HFFc6 (cell line): ENCODE results near the gene PIAS2. TPM values are rescaled to one million over a fixed set of nuclear protein-coding genes. Genes with fewer than 3 reads are reported as not detected.

Source experiments
- DNase-seq: peaks from one replicate; pipeline ENCODE4 v3.0.0-alpha.2; 2018
- H3K27ac Mint-ChIP-seq: 2 replicates; pipeline ENCODE4 v1.8.0; 2020; ENCODE audit warnings: mild to moderate bottlenecking, mixed read lengths
- H3K27me3 Mint-ChIP-seq: 2 replicates; pipeline ENCODE4 v1.8.0; 2021; ENCODE audit warnings: mild to moderate bottlenecking, moderate library complexity, mixed read lengths; ENCODE audit not compliant: insufficient read depth
- H3K36me3 Mint-ChIP-seq: 2 replicates; pipeline ENCODE4 v1.8.0; 2021; ENCODE audit warnings: low read depth, mixed read lengths
- H3K4me1 Mint-ChIP-seq: 2 replicates; pipeline ENCODE4 v1.8.0; 2020; ENCODE audit warnings: low read depth, mixed read lengths
- H3K4me3 Mint-ChIP-seq: 2 replicates; pipeline ENCODE4 v1.8.0; 2020; ENCODE audit warnings: mild to moderate bottlenecking, moderate library complexity, mixed read lengths
- H3K9me3 Mint-ChIP-seq: 2 replicates; pipeline ENCODE4 v1.8.0; 2020; ENCODE audit warnings: mild to moderate bottlenecking, mixed read lengths
- total RNA-seq, 6 experiments: library from RNA; stranded (reverse); fragmentation: NEBNext Ultra II Directional; extraction: Animal tissue kit (Norgen Biotek cat#: 25700); gene quantifications; 2 replicates in 1 of 6; 3 replicates in 5 of 6; pipeline ENCODE4 v1.2.3, GENCODE V29; 2021
- TF ChIP-seq, protein P1 (sequence below): fragments of 200-600 bp; sonication (generic); IDR thresholded peaks from 2 replicates; pipeline ENCODE4 v1.5.0; 2021; ENCODE audit warnings: antibody characterized with exemption, mild to moderate bottlenecking

PIAS2 gene
- total RNA-seq, 6 experiments from 2014 or later = 23.2 to 26.2 (median 23.9) TPM

DNA sequence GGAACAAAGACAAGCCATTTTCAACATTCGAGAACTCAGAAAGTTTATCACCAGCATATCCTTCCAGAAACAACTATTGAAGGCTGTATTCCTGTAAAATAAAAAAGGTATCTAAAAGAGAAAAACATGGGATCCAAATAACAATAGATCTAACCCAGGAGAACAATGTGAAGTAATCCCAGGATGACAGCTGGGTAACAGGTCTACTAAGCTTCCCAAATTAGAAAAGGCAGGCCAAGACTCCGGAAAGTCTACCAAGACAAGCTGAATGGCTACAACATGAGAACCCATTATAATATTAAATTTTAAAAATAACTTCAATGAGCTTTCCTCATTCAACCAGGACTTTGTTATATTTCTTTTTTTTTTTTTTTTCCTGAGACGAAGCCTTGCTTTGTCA lies 6.5 kb downstream of the PIAS2 start:
- TF ChIP-seq, protein P1, sequence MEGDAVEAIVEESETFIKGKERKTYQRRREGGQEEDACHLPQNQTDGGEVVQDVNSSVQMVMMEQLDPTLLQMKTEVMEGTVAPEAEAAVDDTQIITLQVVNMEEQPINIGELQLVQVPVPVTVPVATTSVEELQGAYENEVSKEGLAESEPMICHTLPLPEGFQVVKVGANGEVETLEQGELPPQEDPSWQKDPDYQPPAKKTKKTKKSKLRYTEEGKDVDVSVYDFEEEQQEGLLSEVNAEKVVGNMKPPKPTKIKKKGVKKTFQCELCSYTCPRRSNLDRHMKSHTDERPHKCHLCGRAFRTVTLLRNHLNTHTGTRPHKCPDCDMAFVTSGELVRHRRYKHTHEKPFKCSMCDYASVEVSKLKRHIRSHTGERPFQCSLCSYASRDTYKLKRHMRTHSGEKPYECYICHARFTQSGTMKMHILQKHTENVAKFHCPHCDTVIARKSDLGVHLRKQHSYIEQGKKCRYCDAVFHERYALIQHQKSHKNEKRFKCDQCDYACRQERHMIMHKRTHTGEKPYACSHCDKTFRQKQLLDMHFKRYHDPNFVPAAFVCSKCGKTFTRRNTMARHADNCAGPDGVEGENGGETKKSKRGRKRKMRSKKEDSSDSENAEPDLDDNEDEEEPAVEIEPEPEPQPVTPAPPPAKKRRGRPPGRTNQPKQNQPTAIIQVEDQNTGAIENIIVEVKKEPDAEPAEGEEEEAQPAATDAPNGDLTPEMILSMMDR = no peak
- H3K27me3 Mint-ChIP-seq = no peaks in the 10 kb centered on the region
- DNase-seq = no peak
- peaks cover 14% of the 10 kb centered on the region for H3K4me1 Mint-ChIP-seq
- no peak overlapping the region for H3K27ac Mint-ChIP-seq
- no peaks in the 10 kb centered on the region for H3K36me3 Mint-ChIP-seq
- no peaks in the 10 kb centered on the region for H3K9me3 Mint-ChIP-seq
- no peak overlapping the region for H3K4me3 Mint-ChIP-seq

DNA sequence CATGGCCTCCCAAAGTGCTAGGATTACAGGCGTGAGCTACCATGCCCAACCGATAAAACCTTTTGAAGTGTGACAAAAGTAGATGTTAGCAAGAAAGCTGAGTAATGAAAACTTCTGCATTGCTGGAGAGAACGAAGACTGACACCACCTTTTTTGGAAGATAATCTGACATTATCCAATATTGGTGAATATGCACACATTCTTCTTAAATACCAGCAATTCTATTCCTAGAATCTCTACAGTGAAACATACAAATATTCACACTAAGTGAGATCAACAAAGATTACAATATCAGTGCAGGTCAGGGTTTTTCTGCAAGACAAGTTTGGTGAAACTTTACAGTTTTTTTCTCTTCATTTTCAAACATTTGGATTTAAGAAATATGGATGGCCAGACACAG lies 7.8 kb downstream of the PIAS2 start:
- H3K4me1 Mint-ChIP-seq = peaks cover under 1% of the 10 kb centered on the region; the same call in 1 of the 2 replicates

DNA sequence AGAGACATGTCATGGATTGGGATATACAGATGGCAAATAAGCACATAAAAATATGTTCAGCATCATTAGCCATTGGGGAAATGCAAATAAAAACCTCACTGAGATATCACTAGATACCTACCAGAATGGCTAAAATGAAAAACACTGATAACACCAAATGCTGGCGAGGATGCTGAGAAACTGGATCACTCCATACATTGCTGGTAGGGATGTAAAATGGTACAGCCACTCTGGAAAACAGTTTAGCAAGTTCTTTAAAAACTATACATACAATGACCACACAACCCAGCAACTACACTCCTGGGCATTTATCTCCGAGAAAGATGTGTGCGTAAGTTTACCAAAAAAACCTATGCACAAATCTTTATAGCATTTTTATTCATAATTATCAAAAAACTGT lies 13.9 kb downstream of the PIAS2 start:
- no peak overlapping the region for H3K4me3 Mint-ChIP-seq
- DNase-seq = no peak
- no peaks in the 10 kb centered on the region; the same call in 1 of the 2 replicates for H3K4me1 Mint-ChIP-seq
- H3K36me3 Mint-ChIP-seq = 0 out of 2 replicates have a peak, but pooled peaks cover 4% of the 10 kb centered on the region
- no peaks in the 10 kb centered on the region for H3K9me3 Mint-ChIP-seq
- no peaks in the 10 kb centered on the region; the same call in 1 of the 2 replicates for H3K27me3 Mint-ChIP-seq
- H3K27ac Mint-ChIP-seq = no peak overlapping the region
- TF ChIP-seq, protein P1 = no peak

More for the DNA sequence above, 7.8 kb downstream of the PIAS2 start:
- TF ChIP-seq, protein P1 = no peak
- no peaks in the 10 kb centered on the region for H3K9me3 Mint-ChIP-seq
- H3K27ac Mint-ChIP-seq = no peak overlapping the region
- no peaks in the 10 kb centered on the region for H3K27me3 Mint-ChIP-seq
- no peak overlapping the region for H3K4me3 Mint-ChIP-seq
- H3K36me3 Mint-ChIP-seq = no peaks in the 10 kb centered on the region
- DNase-seq = no peak

DNA sequence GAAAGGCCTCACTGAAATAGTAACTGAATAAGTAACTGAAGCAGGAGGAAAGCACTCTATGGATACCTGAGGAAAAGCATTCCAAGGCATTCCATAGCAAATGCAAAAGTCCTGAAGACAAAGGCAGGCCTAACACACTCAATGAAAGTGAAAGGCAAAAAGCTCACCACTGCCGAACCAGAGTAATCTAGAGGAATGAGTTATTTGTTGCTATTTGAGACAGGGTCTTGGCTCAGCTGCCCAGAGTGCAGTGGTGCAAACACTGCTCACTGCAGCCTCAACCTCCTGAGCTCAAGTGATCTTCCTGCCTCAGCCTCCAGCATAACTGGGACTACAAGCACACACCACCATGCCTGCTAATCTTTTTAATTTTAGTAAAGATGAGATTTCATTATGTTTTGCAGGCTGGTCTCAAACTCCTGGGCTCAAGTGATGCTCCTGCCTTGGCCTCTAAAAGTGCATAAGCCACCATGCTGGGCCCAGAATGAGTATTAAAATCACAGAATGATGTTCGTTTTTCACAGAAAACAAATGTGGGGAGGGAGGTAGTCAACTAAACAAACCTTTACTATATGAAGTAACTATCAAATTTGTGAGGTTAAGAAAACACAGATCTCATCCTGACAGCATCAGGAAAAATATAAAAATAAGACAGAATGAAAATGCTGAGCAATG lies 17.9 kb downstream of the PIAS2 start:
- Mint-ChIP-seq H3K4me1 (no peaks in the 10 kb centered on the region; the same call in 1 of the 2 replicates), H3K9me3 (no peaks in the 10 kb centered on the region), H3K27me3 (no peaks in the 10 kb centered on the region; the same call in 1 of the 2 replicates), H3K36me3 (0 out of 2 replicates have a peak, but pooled peaks cover 4% of the 10 kb centered on the region), H3K27ac (peak overlapping the region; percentile 45; the same call in 1 of the 2 replicates), H3K4me3 (no peak overlapping the region)
- DNase-seq = no peak
- TF ChIP-seq, protein P1 = no peak

DNA sequence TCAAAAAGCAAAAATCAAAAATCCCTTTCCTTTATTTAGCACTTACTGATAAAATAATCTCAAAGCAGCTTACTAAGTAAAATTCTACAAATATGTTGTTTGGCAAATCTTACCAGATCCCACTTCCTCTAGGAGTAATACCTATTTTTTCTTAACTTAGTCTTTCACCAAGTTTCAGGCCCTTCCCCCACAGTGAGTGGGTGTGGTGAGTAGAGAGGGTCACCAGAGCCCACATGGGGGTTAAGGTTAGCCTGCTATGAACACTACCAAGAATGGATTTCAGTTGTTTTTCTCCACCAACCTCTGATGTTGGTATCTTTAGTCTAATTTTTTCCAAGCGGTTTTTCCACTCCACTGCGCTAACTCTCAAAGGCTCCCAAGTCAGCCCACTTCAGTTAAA lies 23.2 kb downstream of the PIAS2 start:
- Mint-ChIP-seq H3K27me3 (no peaks in the 10 kb centered on the region; the same call in 1 of the 2 replicates), H3K36me3 (peaks cover 17% of the 10 kb centered on the region), H3K4me3 (no peak overlapping the region), H3K9me3 (peaks cover 4% of the 10 kb centered on the region), H3K4me1 (no peaks in the 10 kb centered on the region), H3K27ac (no peak overlapping the region)
- DNase-seq = no peak
- TF ChIP-seq, protein P1 = no peak
